Right kidney (tissue), 1 donor: ENCODE data around the gene PFN2.
A peak's percentile ranks its signal among the peaks of the same experiment; 100 is the strongest.
"Not testable (repeated sequence)": the region's sequence is repeated elsewhere in the genome, so short reads cannot be mapped to it uniquely, and the experiment has no call there.

Source experiments
- DNase-seq: peaks from one replicate; pipeline ENCODE4 v3.0.0-alpha.2; 2016

PFN2 gene

GRCh38 chr3:149969940-149970715 is 567 bp downstream of the PFN2 start:
- DNase-seq = peak; percentile 88

- peak; percentile 64 for DNase-seq
Measured at GRCh38 chr3:149969110-149969939, 1.4 kb downstream of the PFN2 start.

- peak; percentile 4 for DNase-seq
Measured at GRCh38 chr3:149968216-149968615, 2.5 kb downstream of the PFN2 start.

- peak; percentile 16 for DNase-seq
Measured at GRCh38 chr3:149967086-149967685, 3.5 kb downstream of the PFN2 start.

GRCh38 chr3:149965278-149965677 is 5.4 kb downstream of the PFN2 start:
- DNase-seq = no peak

GRCh38 chr3:149964291-149964690 is 6.4 kb downstream of the PFN2 start:
- DNase-seq = no peak

GRCh38 chr3:149963485-149963884 is 7.2 kb downstream of the PFN2 start:
- no peak for DNase-seq

GRCh38 chr3:149959443-149959842 is 11.3 kb downstream of the PFN2 start:
- no peak for DNase-seq

- no peak for DNase-seq
Measured at GRCh38 chr3:149958171-149958796, 12.4 kb downstream of the PFN2 start.

GRCh38 chr3:149957361-149958125 is 13.2 kb downstream of the PFN2 start:
- DNase-seq = no peak

GRCh38 chr3:149955449-149955848 is 15.2 kb downstream of the PFN2 start:
- no peak for DNase-seq

- no peak for DNase-seq
Measured at GRCh38 chr3:149954812-149955211, 15.9 kb downstream of the PFN2 start.

- DNase-seq = no peak
Measured at GRCh38 chr3:149949181-149949580, 21.5 kb downstream of the PFN2 start.

- no peak for DNase-seq
Measured at GRCh38 chr3:149947231-149947630, 23.5 kb downstream of the PFN2 start.

- DNase-seq = not testable (repeated sequence)
Measured at GRCh38 chr3:149943966-149944365, 26.7 kb downstream of the PFN2 start.

GRCh38 chr3:149942409-149942808 is 28.3 kb downstream of the PFN2 start:
- DNase-seq = no peak

GRCh38 chr3:149941946-149942345 is 28.7 kb downstream of the PFN2 start:
- DNase-seq = no peak

- DNase-seq = no peak
Measured at GRCh38 chr3:149941186-149941585, 29.5 kb downstream of the PFN2 start.

GRCh38 chr3:149938392-149939055 is 32.2 kb downstream of the PFN2 start:
- not testable (repeated sequence) for DNase-seq

GRCh38 chr3:149936812-149937230 is 33.9 kb downstream of the PFN2 start:
- DNase-seq = peak; percentile 19

GRCh38 chr3:149934524-149934923 is 36.2 kb downstream of the PFN2 start:
- DNase-seq = no peak
